Muscle of arm (tissue), 14 donors: ENCODE data around the gene NXPH1. TPM values are rescaled to one million over a fixed set of nuclear protein-coding genes. Genes with fewer than 3 reads are reported as not detected.

Experiments
- DNase-seq: peaks from one replicate; pipeline ENCODE4 v3.0.0-alpha.2; 2013
- long read RNA-seq, 11 donors: transcript quantifications; one replicate each; lab custom pipeline, GENCODE V29; 2026
- polyA plus RNA-seq, 12 donors: library from polyadenylated mRNA; unstranded; fragments of 120-200 nt; gene quantifications; one replicate each; pipeline ENCODE4 v1.2.1, GENCODE V29; 2013; ENCODE audit not compliant: insufficient read length in 12 of 12

Gene NXPH1
- under 1 TPM in 3 of 12 donors, not detected in 9; 0.06 to 0.12 (median 0.12) TPM for polyA plus RNA-seq
- long read RNA-seq, donor 1: 0 reads
- long read RNA-seq, donor 2: 0 reads
- long read RNA-seq, donor 3: 0 reads
- long read RNA-seq, donor 4: 0 reads
- long read RNA-seq, donor 5: 0 reads
- long read RNA-seq, donor 6: 0 reads
- long read RNA-seq, donor 7: 0 reads
- long read RNA-seq, donor 8: 0 reads
- long read RNA-seq, donor 9: 0 reads
- long read RNA-seq, donor 10: 0 reads
- long read RNA-seq, donor 11: 0 reads

DNA sequence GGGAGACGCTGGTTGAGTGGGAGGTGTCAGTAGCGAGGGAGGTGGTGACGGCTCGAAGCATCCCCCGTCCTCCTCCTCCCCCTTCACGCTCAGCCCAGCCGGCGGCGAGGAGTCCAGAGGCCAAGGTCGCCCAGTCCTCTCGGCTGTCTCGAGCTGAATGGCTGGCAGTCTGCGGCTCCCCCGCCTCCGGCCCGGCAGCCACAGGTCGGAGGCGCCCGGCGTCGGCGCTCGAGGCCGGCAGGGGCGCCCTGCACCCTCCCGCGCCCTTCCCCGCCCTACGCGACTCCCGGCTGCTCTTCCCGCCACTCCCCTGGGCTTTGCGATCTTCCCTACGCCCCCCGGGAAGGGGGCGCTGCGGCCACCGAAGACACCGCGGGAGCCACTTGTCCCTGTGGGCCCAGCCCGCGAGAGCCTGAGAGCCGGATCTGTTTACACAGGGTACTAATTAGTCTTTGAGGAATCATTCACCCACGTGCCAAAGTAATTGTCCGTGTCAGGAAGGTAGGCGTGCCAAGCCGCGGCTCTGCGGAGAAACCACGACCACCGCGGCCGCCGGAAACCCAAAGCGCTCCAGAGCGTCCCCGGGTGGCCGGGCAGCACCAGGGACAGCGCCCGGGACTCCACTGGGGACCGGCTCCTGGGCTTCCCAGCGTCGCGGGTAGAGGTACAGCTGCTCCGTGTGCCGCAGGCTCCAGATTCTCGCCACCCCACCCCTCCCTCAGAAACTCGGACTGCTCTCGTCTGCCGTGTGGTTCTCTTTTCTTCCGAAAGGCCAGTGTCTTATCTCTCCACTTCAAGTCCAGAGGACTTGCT lies at the start of gene NXPH1:
NXPH1 (plus strand) TSS at position 133 of the 813 bp plus-strand sequence.
- no peak for DNase-seq

- DNase-seq: no peak
These were observed 48.5 kb upstream of the NXPH1 start for GRCh38 chr7:8384901-8385300.

DNA sequence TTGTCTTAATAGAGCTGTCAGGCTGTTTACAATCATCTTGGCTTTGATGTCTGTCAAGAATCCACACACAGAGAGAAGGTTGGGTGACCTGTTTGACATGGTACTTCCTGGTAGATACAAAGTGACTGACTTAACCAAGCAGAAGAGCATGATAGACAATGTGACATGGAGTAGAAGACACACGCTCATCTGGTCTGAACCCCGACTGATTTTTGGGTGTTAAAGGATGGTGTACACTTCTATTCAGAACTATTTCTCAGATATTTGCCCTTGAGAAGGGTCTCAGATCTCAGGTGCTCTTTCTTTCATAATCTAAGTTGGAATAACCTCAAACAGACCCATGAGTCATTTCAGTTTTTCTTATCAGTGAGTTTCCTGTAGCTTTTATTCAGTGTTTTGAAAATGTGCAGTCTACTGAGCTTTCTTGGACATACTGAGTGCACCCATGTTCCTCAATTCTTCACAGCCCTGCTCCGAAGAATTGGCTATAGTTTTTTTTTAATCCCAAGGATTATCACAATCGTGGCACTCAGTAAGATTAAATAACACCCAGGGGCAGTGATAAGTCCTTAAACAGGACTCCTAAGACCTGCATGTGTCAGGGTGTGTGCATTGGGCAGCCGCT lies 46.4 kb upstream of the NXPH1 start:
- no peak for DNase-seq

- no peak for DNase-seq
These were observed 45.7 kb upstream of the NXPH1 start for GRCh38 chr7:8387551-8388256.

DNA sequence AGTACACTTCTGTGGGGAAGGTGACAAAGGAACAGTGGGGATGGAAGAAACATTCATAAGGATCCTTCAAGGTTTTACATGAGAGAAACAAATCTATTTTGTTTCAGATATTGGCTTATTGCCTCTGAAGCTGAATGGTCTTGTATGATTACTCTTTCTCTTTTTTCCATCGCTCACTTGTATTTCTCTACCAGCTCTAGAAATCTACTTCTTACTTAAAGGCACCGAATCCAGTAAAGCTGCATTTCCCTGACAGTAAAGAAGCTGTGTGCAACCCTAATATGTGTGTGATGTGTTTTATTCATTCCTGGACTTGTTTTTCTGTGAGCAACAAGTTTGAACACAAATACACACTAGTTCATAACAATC lies 45.2 kb upstream of the NXPH1 start:
- no peak for DNase-seq

- peak; percentile 10 for DNase-seq
These were observed 43.7 kb upstream of the NXPH1 start for GRCh38 chr7:8389593-8390261.

GRCh38 chr7:8390262-8390626 lies 43.2 kb upstream of the NXPH1 start:
- no peak for DNase-seq

- DNase-seq: no peak
These were observed 41.9 kb upstream of the NXPH1 start for GRCh38 chr7:8391353-8392062.

GRCh38 chr7:8396294-8396693 lies 37.1 kb upstream of the NXPH1 start:
- no peak for DNase-seq

GRCh38 chr7:8408871-8409270 lies 24.5 kb upstream of the NXPH1 start:
- no peak for DNase-seq

GRCh38 chr7:8411103-8411502 lies 22.3 kb upstream of the NXPH1 start:
- DNase-seq: no peak

DNA sequence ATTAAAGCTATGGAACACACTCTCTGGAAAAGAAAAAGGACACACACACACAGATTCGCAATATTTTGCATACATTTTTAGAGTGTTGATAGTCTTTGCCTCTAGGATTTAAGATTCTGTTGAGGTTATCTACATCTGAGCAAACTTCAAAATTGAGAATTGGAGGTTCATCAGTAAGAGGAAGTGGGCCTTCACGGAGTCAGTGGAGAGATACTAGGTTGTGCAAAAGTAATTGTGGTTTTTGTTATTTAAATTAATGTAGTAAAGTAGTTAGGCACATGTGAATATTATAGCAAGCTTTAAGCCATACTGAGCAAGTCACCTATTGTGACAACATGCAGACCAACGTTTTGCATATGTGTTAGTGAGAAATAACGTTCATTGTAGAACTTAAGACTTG lies 19.8 kb upstream of the NXPH1 start:
- DNase-seq: no peak

DNA sequence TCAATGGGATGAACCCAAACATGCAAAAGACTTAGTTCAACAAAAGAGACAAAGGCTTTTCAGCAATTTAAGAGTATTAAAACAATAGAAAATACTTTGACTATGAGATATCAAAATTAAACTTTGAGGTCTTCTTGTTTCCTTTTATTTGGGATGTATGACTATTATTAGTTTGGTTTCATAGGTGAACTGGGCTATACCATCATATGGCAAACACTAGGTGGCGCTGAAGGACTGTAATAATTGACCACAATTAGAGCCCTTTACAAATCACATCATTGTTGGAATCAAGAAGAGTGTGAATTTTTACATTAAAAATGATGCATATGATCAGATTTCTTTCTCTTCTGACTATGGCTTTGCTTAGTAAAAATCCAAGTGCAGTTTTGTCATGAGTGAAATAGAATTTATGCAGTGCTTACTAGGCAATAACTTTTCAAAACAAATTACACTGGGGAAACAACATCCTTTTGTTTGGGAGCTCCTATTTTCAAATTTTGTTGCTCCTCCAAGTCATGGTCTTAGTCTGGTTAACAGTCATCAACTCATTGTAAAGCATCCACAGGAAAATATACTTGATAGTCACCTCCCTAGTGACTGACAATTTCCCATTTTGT lies 14.7 kb upstream of the NXPH1 start:
- peak; percentile 67 for DNase-seq

GRCh38 chr7:8422177-8422576 lies 11.2 kb upstream of the NXPH1 start:
- DNase-seq: no peak

DNA sequence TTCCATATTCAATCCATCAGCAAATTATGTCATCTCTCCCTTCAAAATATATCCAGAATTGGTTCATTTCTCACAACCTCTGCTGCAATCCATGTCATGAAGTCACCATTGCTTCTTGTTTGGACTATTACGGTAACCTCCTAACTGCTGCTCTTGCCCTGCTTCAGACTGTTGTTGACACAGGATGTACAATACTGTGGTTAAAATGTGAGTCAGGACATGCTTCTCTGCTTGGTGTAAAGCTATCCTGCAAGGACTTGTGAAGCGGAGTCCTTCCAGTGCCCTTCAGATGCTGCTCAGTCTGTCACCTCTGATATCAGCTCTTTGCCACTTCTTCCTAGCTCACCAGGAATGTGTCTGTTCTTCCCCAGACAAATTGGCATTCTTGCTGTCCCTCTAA lies 10.4 kb upstream of the NXPH1 start:
- no peak for DNase-seq

- DNase-seq: no peak
These were observed 8.2 kb upstream of the NXPH1 start for GRCh38 chr7:8425223-8425622.

DNA sequence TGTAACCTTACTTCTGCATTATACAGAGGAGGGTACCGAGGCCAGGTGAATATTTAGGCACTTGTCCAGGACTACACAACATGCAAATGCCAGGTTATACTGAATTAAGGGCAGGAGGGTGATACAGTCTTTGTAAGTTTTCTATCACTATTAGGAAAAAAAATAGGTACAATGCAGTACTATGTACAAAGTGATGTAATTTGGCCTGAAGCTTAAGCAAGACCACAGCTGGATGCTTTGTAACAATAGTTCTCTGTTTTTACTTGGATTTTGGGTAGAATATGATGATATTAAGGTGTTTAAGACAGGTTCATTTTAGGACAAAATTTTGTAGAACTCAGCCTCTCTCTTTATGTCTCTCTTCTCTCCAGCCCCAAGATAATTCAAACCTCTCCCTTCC lies 2.8 kb upstream of the NXPH1 start:
- DNase-seq: no peak

DNA sequence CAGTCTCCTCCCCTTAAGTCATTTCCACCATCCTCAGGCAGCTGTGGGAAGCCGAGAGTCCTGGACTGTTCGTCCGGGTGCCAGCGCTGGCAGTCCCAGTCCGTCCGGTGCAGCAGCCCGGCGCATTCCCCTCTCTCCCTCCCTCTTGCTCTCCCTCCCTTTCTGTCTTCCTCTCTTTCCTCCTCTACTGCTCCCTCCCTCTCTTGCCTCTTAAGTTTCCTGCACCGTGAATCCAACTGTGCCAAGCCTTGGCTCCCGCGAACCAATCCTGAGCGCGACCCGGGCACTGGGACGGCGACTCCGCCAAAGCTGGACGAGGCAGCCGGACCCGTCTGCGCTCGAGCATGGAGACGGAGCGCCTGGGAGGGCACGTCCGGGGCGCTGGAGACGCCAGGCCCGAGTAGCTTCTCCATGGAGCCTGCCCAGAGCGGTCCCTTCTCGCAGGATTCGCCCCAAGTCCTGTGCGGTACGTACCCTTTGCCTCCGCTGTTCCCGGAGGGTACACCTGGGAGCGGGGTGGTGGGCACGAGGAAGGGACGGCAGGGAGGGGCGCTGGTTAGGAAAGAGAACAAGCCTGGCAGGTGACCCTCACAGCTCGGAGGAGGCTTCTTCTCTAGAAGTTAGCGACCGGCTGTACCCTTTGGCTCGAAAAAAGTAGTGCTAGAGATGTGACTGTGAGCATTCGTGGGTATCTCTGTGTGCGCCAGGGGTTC lies 1.0 kb downstream of the NXPH1 start:
- no peak for DNase-seq

GRCh38 chr7:8435095-8435494 lies 1.7 kb downstream of the NXPH1 start:
- DNase-seq: no peak
